ENCODE measurements around the gene GPC1.
"Not testable (repeated sequence)": the region's sequence is repeated elsewhere in the genome, so short reads cannot be mapped to it uniquely, and the experiment has no call there.

GPC1 gene

GRCh38 chr2:240494194-240494793 lies 58.8 kb downstream of the GPC1 start:
- no peak for TF ChIP-seq CTCF (conservative IDR thresholded peaks at IDR 0.05; ENCODE audit: low read depth, low read length)
- DNase-seq (ENCODE audit: low read depth) = no peak
- no peak overlapping the region for H3K4me3 ChIP-seq (ENCODE audit: low read length)

- not testable (repeated sequence) for H3K4me3 ChIP-seq (ENCODE audit: low read length); DNase-seq (ENCODE audit: low read depth)
- TF ChIP-seq CTCF (conservative IDR thresholded peaks at IDR 0.05; ENCODE audit: low read depth, low read length) = peak; percentile 38
Measured at GRCh38 chr2:240494942-240495341, 59.5 kb downstream of the GPC1 start.

- peak; percentile 54 for TF ChIP-seq CTCF (conservative IDR thresholded peaks at IDR 0.05; ENCODE audit: low read depth, low read length)
- DNase-seq (ENCODE audit: low read depth) = peak; percentile 10
- H3K4me3 ChIP-seq (ENCODE audit: low read length) = not testable (repeated sequence)
Measured at GRCh38 chr2:240497082-240497481, 61.6 kb downstream of the GPC1 start.

GRCh38 chr2:240498171-240498957 lies 62.9 kb downstream of the GPC1 start:
- TF ChIP-seq CTCF (conservative IDR thresholded peaks at IDR 0.05; ENCODE audit: low read depth, low read length) = no peak
- DNase-seq (ENCODE audit: low read depth) = no peak
- H3K4me3 ChIP-seq (ENCODE audit: low read length) = no peak overlapping the region

- no peak for DNase-seq (ENCODE audit: low read depth)
- TF ChIP-seq CTCF (conservative IDR thresholded peaks at IDR 0.05; ENCODE audit: low read depth, low read length) = no peak
- H3K4me3 ChIP-seq (ENCODE audit: low read length) = no peak overlapping the region
Measured at GRCh38 chr2:240498958-240499260, 63.4 kb downstream of the GPC1 start.

GRCh38 chr2:240499309-240500301 lies 64.1 kb downstream of the GPC1 start:
- H3K4me3 ChIP-seq (ENCODE audit: low read length) = no peak overlapping the region
- DNase-seq (ENCODE audit: low read depth) = no peak
- no peak for TF ChIP-seq CTCF (conservative IDR thresholded peaks at IDR 0.05; ENCODE audit: low read depth, low read length)

Data from retinal pigment epithelial cell (primary cell).